HG03139 (cell line): Measurements from ENCODE around the gene NHLRC4.
A peak's percentile ranks its signal among the peaks of the same experiment; 100 is the strongest.

ENCODE experiments used
- ATAC-seq: cut with Tn5 transposase; IDR thresholded peaks from one replicate; pipeline ENCODE4 v1.9.1; 2021; ENCODE audit not compliant: unreplicated experiment

NHLRC4 gene

GRCh38 chr16:582614-583331 is 16.0 kb downstream of the NHLRC4 start:
- ATAC-seq, result no peak

GRCh38 chr16:583470-583814 is 16.6 kb downstream of the NHLRC4 start:
- ATAC-seq, result no peak

- ATAC-seq, result no peak
Observed at GRCh38 chr16:583815-584591, 17.2 kb downstream of the NHLRC4 start.

- no peak for ATAC-seq
Observed at GRCh38 chr16:585351-585750, 18.5 kb downstream of the NHLRC4 start.

- ATAC-seq, result no peak
Observed at GRCh38 chr16:586047-586644, 19.3 kb downstream of the NHLRC4 start.

- no peak for ATAC-seq
Observed at GRCh38 chr16:586645-587590, 20.1 kb downstream of the NHLRC4 start.

GRCh38 chr16:588639-588888 is 21.8 kb downstream of the NHLRC4 start:
- peak; percentile 1 for ATAC-seq

- peak; percentile 60 for ATAC-seq
Observed at GRCh38 chr16:588889-589657, 22.3 kb downstream of the NHLRC4 start.

- ATAC-seq, result peak; percentile 64
Observed at GRCh38 chr16:589658-590187, 22.9 kb downstream of the NHLRC4 start, which contains the start of gene RAB40C. Gene RAB40C, plus strand, starts transcription at chr16:590066. Its CDS starts 226 bp downstream, at chr16:590292.

GRCh38 chr16:590188-590814 is 23.5 kb downstream of the NHLRC4 start:
- ATAC-seq, result no peak

- no peak for ATAC-seq
Observed at GRCh38 chr16:590815-591200, 24.0 kb downstream of the NHLRC4 start.

- no peak for ATAC-seq
Observed at GRCh38 chr16:591231-591630, 24.4 kb downstream of the NHLRC4 start.

- no peak for ATAC-seq
Observed at GRCh38 chr16:591892-592517, 25.2 kb downstream of the NHLRC4 start.

- ATAC-seq, result no peak
Observed at GRCh38 chr16:592518-593306, 25.9 kb downstream of the NHLRC4 start.

- ATAC-seq, result no peak
Observed at GRCh38 chr16:593406-593805, 26.6 kb downstream of the NHLRC4 start.

GRCh38 chr16:593807-594206 is 27.0 kb downstream of the NHLRC4 start:
- ATAC-seq, result no peak

GRCh38 chr16:595094-595528 is 28.3 kb downstream of the NHLRC4 start:
- ATAC-seq, result no peak

GRCh38 chr16:595942-596735 is 29.3 kb downstream of the NHLRC4 start:
- no peak for ATAC-seq
